Adrenal gland (tissue), 12 donors: Measurements from ENCODE around the gene NEO1. TPM values are rescaled to one million over a fixed set of nuclear protein-coding genes. Genes with fewer than 3 reads are reported as not detected.

Experiments used
- DNase-seq, 7 donors: peaks; one replicate each; pipeline ENCODE4 v3.0.0-alpha.2; 2019 to 2020
- H3K27ac ChIP-seq, 5 donors: fragments of 200-600 bp; sonication (generic) in 4 of 5; 1 replicate in 3 of 5; 2 replicates in 2 of 5; pipeline versions ENCODE4 v1.5.1 to v1.8.0; 2016 to 2020; ENCODE audit warnings: mild to moderate bottlenecking in 1 of 5
- H3K27me3 ChIP-seq: fragments of 200-600 bp; 2 replicates; pipeline ENCODE4 v1.8.0; 2021
- H3K36me3 ChIP-seq, 2 donors: fragments of 200-600 bp; replicated peaks in 1 of 2; 1 replicate in 1 of 2; 2 replicates in 1 of 2; pipeline versions ENCODE4 v1.5.1 to v1.8.0; 2018 to 2022
- H3K4me1 ChIP-seq, 2 donors: fragments of 200-600 bp; replicated peaks in 1 of 2; 1 replicate in 1 of 2; 2 replicates in 1 of 2; pipeline versions ENCODE4 v1.5.1 to v1.8.0; 2018 to 2021
- H3K4me3 ChIP-seq, 4 donors: fragments of 200-600 bp; sonication (generic) in 3 of 4; one replicate each; pipeline ENCODE4 v1.5.1; 2016 to 2018
- H3K9me3 ChIP-seq, 3 donors: fragments of 200-600 bp; sonication (generic) in 1 of 3; replicated peaks in 1 of 3; 1 replicate in 2 of 3; 2 replicates in 1 of 3; pipeline versions ENCODE4 v1.5.1 to v1.8.0; 2016 to 2021
- POLR2A ChIP-seq, 2 donors: fragments of 450-650 bp; IDR thresholded peaks; one replicate each; pipeline ENCODE4 v1.6.1; 2017; ENCODE audit warnings: antibody characterized with exemption in 2 of 2, mild to moderate bottlenecking in 2 of 2, moderate library complexity in 1 of 2
- WGBS, 4 donors: extraction: QIAGEN DNeasy Blood & Tissue Kit in 2 of 4; methylation state at CpG; one replicate each; pipeline versions ENCODE4 v1.1.5 to v1.1.7; 2013 to 2017; 5-methylcytosine and 5-hydroxymethylcytosine counted together
- intact Hi-C, 2 donors: fragments of 100-400 bp; cut with DNase I; formaldehyde crosslinking; loops; one replicate each; pipeline versions ENCODE4 v1.14.1 to v1.15.0; 2022 to 2023
- polyA plus RNA-seq, 3 donors: library from polyadenylated mRNA; stranded (reverse); fragments of 200-250 nt in 2 of 3; fragments of 350-450 nt in 1 of 3; fragmentation: Illumina TruSeq in 1 of 3; extraction: RNeasy Lipid Tissue Mini Kit (QIAGEN cat#74804) in 1 of 3; gene quantifications; one replicate each; pipeline ENCODE4 v1.2.3, GENCODE V29; 2013 to 2014
- total RNA-seq, 9 donors: library from RNA; depleted of rRNA in 4 of 9; stranded (reverse); fragments of >200 nt in 4 of 9; fragments of 120-200 nt in 1 of 9; fragmentation: NEBNext Ultra II Directional in 1 of 9; extraction: Animal tissue kit (Norgen Biotek cat#: 25700) in 1 of 9; gene quantifications; one replicate each; pipeline versions ENCODE4 v1.1.0 to v1.2.4, GENCODE V29; 2013 to 2023
- TF ChIP-seq, protein P1 (sequence below), 6 experiments: fragments of 450-650 bp in 4 of 6; fragments of 200-600 bp in 2 of 6; sonication (generic) in 1 of 6; IDR thresholded peaks; 1 replicate in 5 of 6; 2 replicates in 1 of 6; pipeline versions ENCODE4 v1.5.1 to v1.8.0; 2016 to 2021; ENCODE audit warnings: antibody characterized with exemption in 6 of 6, mild to moderate bottlenecking in 2 of 6, moderate library complexity in 1 of 6
- donor health status: healthy with polysubstance abuse.
- donor health status: Bipolar disorder and iron deficiency.
- donor health status: DM: yes; HTN: yes; CAD: no.
- donor health status: DM: no; HTN: no; CAD: no.
- donor health status: DM: no; HTN: no; CAD: no.
- donor health status: DM: yes; HTN: yes; CAD: no.

The NEO1 gene
- total and polyA plus RNA-seq, 12 donors: 5.7 to 28.6 (median 17.1) TPM

DNA sequence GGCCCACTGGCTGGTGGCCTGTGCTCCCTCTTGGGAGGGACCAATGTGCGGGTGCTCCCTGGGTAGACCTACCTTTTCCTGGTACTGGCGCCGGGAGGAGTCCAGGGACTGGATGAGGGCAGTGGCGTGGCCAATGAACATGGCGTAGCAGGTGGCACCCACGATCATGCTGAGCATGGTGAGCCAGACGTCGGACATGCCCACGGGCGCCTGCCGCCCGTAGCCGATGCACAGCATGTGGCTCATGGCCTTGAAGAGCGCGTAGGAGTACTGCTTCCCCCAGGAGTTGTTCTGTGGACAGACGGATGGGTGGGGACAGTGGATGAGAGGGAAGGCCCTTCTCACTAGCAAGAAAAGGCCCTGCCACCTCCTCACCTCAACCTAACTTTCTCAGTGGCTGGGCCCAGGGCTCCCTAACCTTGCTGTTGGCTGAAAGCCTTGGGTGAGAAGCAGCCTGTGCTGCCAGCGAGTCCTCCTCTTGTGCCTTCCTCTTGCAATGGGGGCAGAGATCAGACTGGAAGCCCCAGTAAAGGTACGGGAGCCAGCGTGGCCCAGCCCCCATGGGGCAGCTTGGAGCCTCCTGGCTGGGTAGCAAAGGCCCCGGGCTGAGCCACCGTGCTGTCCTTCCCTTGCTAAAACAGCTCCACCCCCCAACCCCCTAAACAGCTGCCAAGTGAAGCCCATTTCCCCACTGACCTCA is 277.4 kb downstream of the NEO1 start:
- no peak for DNase-seq
- 74 to 91% (median 86%) methylated on average over 7 to 21 of the region's 21 CpGs for WGBS, 4 donors
- intact Hi-C loops: no loop called here

DNA sequence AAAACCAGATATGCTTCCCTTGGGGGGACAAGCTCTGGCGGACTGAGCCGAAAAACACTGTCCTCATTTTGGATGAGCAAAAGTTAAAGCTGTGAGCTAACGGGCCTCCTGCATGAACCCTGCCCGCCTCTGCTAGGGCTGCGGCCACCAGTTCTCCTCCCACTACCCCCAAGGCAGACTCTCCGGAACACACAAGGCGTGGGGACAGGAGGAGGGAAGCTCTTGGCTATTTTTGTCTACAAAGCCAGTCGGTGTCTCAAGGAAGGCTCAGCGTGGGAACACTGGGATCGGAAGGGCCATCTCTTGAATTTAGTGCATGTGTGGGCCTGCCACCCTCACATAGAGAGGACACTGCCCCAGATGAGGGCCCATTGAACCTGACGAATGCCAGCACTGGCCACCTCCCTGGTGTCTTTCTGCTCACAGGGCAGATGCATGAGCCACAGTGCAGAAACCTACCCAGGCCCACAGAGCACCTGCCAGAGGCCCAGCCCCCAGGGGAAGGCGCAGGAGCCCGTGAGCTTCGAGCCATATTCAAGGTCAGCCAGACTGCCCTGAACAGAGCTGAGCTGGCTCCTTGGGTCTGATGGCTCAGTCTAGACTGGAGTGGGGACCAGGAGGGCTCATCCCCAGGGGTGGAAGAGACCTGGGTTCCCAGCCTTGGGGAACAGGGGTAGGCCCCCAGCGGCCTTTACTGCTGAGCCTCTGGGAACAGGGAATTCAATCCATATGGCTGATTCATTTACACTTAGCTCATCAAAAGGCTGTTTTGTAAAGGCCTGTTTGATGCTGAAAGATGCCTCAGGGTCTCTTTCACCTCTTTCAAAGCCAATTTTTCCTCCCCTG is 278.2 kb downstream of the NEO1 start:
- intact Hi-C loops: no loop called here
- no peaks in the 10 kb centered on the region for H3K27me3 ChIP-seq
- TF ChIP-seq POLR2A (IDR thresholded peaks at IDR 0.05): no peak
- TF ChIP-seq, protein P1, sequence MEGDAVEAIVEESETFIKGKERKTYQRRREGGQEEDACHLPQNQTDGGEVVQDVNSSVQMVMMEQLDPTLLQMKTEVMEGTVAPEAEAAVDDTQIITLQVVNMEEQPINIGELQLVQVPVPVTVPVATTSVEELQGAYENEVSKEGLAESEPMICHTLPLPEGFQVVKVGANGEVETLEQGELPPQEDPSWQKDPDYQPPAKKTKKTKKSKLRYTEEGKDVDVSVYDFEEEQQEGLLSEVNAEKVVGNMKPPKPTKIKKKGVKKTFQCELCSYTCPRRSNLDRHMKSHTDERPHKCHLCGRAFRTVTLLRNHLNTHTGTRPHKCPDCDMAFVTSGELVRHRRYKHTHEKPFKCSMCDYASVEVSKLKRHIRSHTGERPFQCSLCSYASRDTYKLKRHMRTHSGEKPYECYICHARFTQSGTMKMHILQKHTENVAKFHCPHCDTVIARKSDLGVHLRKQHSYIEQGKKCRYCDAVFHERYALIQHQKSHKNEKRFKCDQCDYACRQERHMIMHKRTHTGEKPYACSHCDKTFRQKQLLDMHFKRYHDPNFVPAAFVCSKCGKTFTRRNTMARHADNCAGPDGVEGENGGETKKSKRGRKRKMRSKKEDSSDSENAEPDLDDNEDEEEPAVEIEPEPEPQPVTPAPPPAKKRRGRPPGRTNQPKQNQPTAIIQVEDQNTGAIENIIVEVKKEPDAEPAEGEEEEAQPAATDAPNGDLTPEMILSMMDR (IDR thresholded peaks at IDR 0.05): no peak
- H3K4me3 ChIP-seq: no peak overlapping the region
- H3K36me3 ChIP-seq: no peaks in the 10 kb centered on the region
- DNase-seq: no peak
- no peaks in the 10 kb centered on the region for H3K9me3 ChIP-seq
- no peaks in the 10 kb centered on the region for H3K4me1 ChIP-seq
- H3K27ac ChIP-seq: no peak overlapping the region
- WGBS, 4 donors: 73 to 92% (median 79%) methylated on average over 8 to 15 of the region's 15 CpGs

More for the DNA sequence above, 277.4 kb downstream of the NEO1 start:
- Histone ChIP-seq H3K27me3 (no peaks in the 10 kb centered on the region), H3K4me1 (no peaks in the 10 kb centered on the region), H3K27ac (no peak overlapping the region), H3K36me3 (no peaks in the 10 kb centered on the region), H3K4me3 (no peak overlapping the region), H3K9me3 (no peaks in the 10 kb centered on the region)
- TF ChIP-seq, protein P1 (IDR thresholded peaks at IDR 0.05): no peak
- no peak for TF ChIP-seq POLR2A (IDR thresholded peaks at IDR 0.05)

DNA sequence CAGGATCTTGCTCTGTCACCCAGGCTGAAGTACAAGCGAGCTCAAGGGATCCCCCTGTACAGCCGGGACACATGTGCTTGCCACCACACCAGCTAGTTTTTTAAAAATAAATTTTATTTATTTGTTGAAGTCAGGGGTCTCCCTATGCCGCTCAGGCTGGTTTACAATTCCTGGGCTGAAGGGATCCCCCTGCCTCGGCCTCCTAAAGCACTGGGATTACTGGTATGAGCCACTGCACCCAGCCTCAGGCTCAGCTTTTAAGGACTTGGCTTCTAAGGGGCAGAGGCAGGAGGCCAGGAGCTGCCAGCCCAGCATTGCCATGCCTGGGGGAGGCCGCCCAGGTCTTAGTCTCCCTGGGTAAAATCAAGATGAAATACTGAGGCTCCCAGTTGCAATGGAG is 279.2 kb downstream of the NEO1 start:
- TF ChIP-seq, protein P1 (IDR thresholded peaks at IDR 0.05): no peak
- TF ChIP-seq POLR2A (IDR thresholded peaks at IDR 0.05): no peak
- H3K4me3 ChIP-seq: no peak overlapping the region
- H3K27ac ChIP-seq: no peak overlapping the region
- WGBS, 4 donors: 88 to 95% (median 93%) methylated on average over 5 of the region's 5 CpGs
- H3K4me1 ChIP-seq: no peaks in the 10 kb centered on the region
- no peaks in the 10 kb centered on the region for H3K36me3 ChIP-seq
- no peak for DNase-seq
- intact Hi-C loops: no loop called here
- no peaks in the 10 kb centered on the region for H3K27me3 ChIP-seq
- H3K9me3 ChIP-seq: no peaks in the 10 kb centered on the region
